Measurements from ENCODE around the gene TLE4.
"Not testable (repeated sequence)": the region's sequence is repeated elsewhere in the genome, so short reads cannot be mapped to it uniquely, and the experiment has no call there.

Gene TLE4

GRCh38 chr9:79638806-79639205 is 67.0 kb downstream of the TLE4 start:
- no peak for DNase-seq (ENCODE audit: low read depth in 1 of 2, low spot score in 1 of 2)
- H3K27ac ChIP-seq (replicated peaks): no peak overlapping the region

GRCh38 chr9:79639354-79639753 is 67.6 kb downstream of the TLE4 start:
- no peak overlapping the region for H3K4me3 ChIP-seq (replicated peaks; ENCODE audit: insufficient read depth, low read length)
- no peaks in the 10 kb centered on the region for H3K27me3 ChIP-seq (ENCODE audit: insufficient read depth, poor library complexity, severe bottlenecking)
- TF ChIP-seq SPI1 (IDR thresholded peaks at IDR 0.05; ENCODE audit: borderline replicate concordance, low read depth) (no peak), POLR2AphosphoS5 (IDR thresholded peaks at IDR 0.05; ENCODE audit: low read depth) (no peak), REST (IDR thresholded peaks at IDR 0.05; ENCODE audit: insufficient replicate concordance, low read depth) (no peak), GABPA (IDR thresholded peaks at IDR 0.05; ENCODE audit: low read depth) (no peak), CTCF (IDR thresholded peaks at IDR 0.05; ENCODE audit: insufficient read depth, low read length) (no peak)
- H3K27ac ChIP-seq (replicated peaks): no peak overlapping the region
- DNase-seq (ENCODE audit: low read depth in 1 of 2, low spot score in 1 of 2): no peak

More at GRCh38 chr9:79638806-79639205, 67.0 kb downstream of the TLE4 start:
- H3K27me3 ChIP-seq (ENCODE audit: insufficient read depth, poor library complexity, severe bottlenecking): no peaks in the 10 kb centered on the region
- TF ChIP-seq GABPA (IDR thresholded peaks at IDR 0.05; ENCODE audit: low read depth): no peak
- TF ChIP-seq SPI1 (IDR thresholded peaks at IDR 0.05; ENCODE audit: borderline replicate concordance, low read depth): no peak
- no peak for TF ChIP-seq REST (IDR thresholded peaks at IDR 0.05; ENCODE audit: insufficient replicate concordance, low read depth)
- no peak for TF ChIP-seq POLR2AphosphoS5 (IDR thresholded peaks at IDR 0.05; ENCODE audit: low read depth)
- TF ChIP-seq CTCF (IDR thresholded peaks at IDR 0.05; ENCODE audit: insufficient read depth, low read length): no peak
- H3K4me3 ChIP-seq (replicated peaks; ENCODE audit: insufficient read depth, low read length): no peak overlapping the region

- not testable (repeated sequence) for H3K27ac ChIP-seq (replicated peaks); DNase-seq (ENCODE audit: low read depth in 1 of 2, low spot score in 1 of 2); H3K27me3 ChIP-seq (ENCODE audit: insufficient read depth, poor library complexity, severe bottlenecking); H3K4me3 ChIP-seq (replicated peaks; ENCODE audit: insufficient read depth, low read length)
Measured at GRCh38 chr9:79640067-79640466, 68.3 kb downstream of the TLE4 start.

- H3K4me3 ChIP-seq (replicated peaks; ENCODE audit: insufficient read depth, low read length): no peak overlapping the region
- no peak for TF ChIP-seq POLR2AphosphoS5 (IDR thresholded peaks at IDR 0.05; ENCODE audit: low read depth)
- TF ChIP-seq REST (IDR thresholded peaks at IDR 0.05; ENCODE audit: insufficient replicate concordance, low read depth): no peak
- DNase-seq (ENCODE audit: low read depth in 1 of 2, low spot score in 1 of 2): no peak
- H3K27ac ChIP-seq (replicated peaks): no peak overlapping the region
- no peaks in the 10 kb centered on the region for H3K27me3 ChIP-seq (ENCODE audit: insufficient read depth, poor library complexity, severe bottlenecking)
Measured at GRCh38 chr9:79641070-79641469, 69.3 kb downstream of the TLE4 start.

Data from HL-60 (cell line).